Amniotic stem cell (primary cell): ENCODE measurements around the gene MCTP1.

Experiments
- DNase-seq: peaks from one replicate; lab custom pipeline; 2025; lab: John Stamatoyannopoulos, UW

Gene MCTP1

DNA sequence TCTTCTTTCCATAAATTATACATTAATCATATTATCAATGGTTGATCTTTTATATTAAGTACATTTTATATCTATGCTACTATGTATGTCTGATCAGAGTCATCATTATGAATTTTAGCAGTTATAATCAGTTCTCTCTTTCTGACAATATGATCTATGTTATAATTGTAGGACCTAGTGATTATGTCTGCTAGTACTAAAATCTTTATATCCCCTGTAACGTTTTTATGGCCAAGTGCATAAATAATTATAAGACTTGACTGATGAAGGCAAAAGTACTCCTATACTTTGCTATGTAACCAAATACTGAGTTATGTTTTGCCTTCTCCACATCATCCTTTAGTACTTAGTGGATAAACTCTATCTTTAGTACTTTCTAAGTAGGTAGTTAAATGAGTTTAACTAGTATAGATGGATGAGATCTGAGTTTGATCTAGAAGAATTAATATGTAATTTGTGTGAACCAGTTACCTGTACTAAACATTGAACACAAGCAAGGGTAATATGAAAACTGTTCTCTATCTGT lies 591.0 kb downstream of the MCTP1 start:
- no peak for DNase-seq

GRCh38 chr5:94693043-94693822 lies 591.7 kb downstream of the MCTP1 start:
- DNase-seq, result peak; percentile 20

- DNase-seq, result no peak
These were observed 592.3 kb downstream of the MCTP1 start for GRCh38 chr5:94692581-94692980.

- no peak for DNase-seq
These were observed 592.9 kb downstream of the MCTP1 start for GRCh38 chr5:94691949-94692348.

DNA sequence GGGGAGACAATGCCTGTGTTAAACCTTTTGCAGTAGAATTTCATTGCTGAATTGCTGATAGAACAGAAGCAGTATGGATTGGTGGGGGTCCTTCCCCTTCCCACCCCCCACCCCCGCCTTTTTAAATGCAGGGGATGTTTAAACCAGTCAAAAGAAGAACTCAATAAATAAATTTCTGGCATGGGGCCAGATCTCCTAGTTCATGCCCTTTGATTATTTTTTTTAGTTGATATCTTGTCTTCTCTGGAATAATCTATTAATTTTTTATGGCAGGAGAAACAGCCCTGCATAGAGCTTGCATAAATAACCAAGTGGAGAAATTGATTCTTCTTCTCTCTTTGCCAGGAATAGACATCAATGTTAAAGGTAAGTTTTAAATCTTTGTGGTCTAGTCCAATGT lies 593.6 kb downstream of the MCTP1 start:
- DNase-seq, result no peak

DNA sequence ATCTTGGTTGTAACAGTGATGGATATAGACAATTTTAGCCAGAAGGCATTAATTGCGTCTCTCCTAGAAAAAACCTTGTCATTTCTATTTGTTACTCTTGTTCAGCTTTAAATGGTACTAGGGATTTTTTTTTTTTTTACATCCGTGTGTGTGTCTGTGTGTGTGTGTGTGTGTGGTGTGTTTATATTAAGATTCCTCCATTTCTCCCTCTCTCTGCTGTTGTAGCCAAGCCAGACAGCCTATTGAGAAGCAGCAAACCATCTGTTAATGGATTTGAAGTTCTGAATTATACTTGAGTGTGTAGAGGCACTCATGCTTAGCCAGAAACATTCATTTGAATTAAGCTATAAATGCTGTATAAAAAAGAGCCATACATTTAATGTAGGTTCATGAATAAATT lies 594.1 kb downstream of the MCTP1 start:
- no peak for DNase-seq

DNA sequence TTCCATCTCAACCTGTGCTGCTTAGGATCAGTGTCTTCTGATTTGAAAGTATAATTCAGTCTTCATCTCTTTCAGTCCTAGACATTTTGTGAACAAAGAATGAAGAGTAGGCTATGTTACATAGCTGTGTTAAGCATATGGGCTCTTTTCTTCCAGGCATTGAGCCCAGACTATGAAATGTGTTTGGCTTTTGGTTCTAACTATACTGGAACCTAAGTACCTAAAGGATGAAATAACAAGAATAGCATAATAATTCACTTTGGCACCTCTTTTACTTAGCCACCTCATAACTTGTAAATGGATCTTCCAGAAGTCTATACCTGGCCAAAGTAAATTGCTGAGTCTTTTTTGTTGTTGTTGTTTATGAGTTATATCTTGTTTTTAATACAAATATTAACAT lies 595.0 kb downstream of the MCTP1 start:
- DNase-seq, result no peak

- DNase-seq, result no peak
These were observed 601.9 kb downstream of the MCTP1 start for GRCh38 chr5:94682814-94683520.

- no peak for DNase-seq
These were observed 608.8 kb downstream of the MCTP1 start for GRCh38 chr5:94675965-94676618.

DNA sequence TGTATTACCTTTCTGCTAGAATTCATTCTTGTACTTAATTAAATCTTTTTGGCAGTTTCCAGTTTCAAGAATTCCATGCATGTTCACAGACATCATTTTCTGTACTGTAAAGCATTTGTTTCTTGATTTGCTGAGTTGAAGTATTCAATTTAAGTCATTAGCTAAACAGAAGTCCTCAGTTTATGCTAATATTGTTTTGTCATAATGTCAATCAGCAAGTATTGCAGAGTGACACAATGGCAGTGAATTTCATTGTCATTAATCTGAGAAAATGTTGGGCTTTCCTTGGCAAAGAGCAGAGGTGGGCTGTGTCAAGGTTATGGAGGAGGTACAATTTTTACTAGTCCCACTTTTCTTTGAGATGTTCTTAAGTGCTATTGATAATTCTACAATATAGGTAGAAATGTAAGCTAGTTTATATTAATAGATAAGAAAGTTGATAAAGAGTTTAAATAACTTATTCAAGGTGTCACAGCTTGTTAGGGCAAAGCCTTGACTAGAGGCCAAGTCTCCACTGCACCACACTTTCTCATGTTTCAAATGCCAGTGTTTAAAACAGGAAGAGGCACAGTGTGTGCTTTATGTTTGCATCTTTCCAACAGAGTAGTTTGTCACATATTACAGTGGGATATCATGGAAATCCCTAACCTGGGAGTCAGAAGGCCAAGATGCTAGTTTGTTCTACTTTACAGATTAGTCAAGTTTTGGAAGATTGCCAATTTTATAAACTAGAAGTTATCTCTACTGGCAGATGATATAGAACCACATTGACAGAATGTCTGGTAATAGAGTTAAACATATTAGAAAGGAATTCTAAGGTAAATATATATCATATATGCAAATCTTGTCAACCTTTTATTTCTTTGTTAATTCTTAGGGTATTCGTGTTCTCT lies 610.2 kb downstream of the MCTP1 start:
- no peak for DNase-seq

DNA sequence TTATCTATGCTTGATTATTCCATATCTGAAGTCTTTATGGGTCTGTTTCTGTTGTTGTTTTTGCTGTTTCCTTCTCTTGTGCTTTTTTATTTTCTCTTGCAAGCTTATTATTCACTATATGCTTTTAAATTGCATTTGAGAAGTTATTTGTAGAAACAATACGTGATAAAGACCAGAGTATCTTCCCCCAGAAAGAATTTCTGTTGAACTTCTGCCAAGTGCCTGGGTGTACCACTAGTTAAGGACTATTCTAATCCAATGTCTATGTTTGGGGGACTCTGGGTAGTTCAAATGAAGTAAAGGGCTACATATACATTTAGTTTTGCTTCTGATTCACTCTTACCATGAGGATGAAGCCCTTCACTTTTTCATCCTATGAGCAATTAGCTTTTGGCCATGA lies 612.1 kb downstream of the MCTP1 start:
- DNase-seq, result no peak

- DNase-seq, result no peak
These were observed 614.2 kb downstream of the MCTP1 start for GRCh38 chr5:94670726-94671125.

DNA sequence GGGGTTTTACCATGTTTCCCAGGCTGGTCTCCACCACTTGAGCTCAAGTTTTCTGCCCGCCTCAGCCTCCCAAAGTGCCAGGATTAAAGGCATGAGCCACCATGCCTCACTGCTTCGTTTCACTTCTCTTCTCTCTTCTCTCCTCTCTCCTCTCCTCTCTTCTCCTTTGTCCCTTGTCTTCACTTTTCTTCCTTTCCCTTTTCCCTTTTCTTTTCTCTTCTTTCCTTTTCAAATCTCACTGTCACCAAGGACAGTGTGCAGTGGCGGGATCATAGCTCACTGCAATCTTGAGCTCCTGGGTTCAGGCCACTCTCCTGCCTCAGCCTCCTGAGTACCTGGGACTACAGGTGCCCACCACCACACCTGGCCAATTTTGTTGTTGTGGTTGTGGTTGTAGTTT lies 617.0 kb downstream of the MCTP1 start:
- no peak for DNase-seq

- no peak for DNase-seq
These were observed 623.8 kb downstream of the MCTP1 start for GRCh38 chr5:94661086-94661485.

DNA sequence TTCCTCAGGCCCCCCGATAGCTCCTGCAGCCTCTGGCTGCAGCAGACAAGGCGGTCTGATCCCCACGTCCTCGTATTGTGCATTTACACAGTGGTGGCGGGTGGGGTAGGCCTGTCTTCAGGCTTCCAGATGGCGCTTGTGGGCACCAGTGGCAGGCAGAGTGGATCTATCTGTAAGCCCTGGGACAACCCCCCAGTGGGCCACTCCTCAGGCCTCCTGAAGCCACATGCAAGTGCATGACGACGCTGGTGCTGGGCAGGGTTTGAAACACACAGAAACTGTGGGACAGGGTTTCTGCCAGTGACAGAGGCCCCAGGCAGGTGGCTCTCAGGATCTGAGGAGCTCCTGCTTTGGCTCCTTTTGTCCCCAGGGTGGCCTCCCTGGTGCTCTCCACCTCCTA lies 624.4 kb downstream of the MCTP1 start:
- no peak for DNase-seq

DNA sequence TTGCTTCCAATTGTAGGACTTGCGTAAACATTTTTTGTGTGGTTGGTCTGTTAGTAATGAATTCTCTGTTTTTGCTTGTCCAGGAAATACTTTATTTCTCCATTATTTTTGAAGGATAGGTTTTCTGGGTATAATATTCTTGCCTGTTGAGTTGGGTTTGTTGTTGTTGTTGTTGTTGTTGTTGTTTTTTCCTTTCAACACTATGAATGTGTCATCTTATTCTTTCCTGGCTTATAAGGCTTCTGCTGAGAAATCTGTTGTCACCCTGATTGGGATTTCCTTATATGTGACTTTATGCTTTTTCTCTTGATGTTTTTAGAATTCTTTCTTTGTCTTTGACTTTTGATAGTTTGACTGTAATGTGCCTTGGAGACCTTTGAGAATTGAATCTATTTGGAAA lies 626.6 kb downstream of the MCTP1 start:
- DNase-seq, result no peak
